CD14-positive monocyte (primary cell): ENCODE results near the gene ADAMTS17. TPM values are rescaled to one million over a fixed set of nuclear protein-coding genes. Genes with fewer than 3 reads are reported as not detected.

ENCODE experiments used
- DNase-seq, 3 donors: peaks; one replicate each; pipeline ENCODE4 v3.0.0-alpha.2; 2011 to 2022
- H2AFZ ChIP-seq: 2 replicates; pipeline ENCODE4 v1.6.0; 2012; ENCODE audit warnings: mild to moderate bottlenecking, low read depth, low read length, inconsistent platforms; ENCODE audit not compliant: insufficient read depth, poor library complexity, severe bottlenecking
- H3K27ac ChIP-seq, 2 donors: 1 replicate in 1 of 2; 2 replicates in 1 of 2; pipeline ENCODE4 v1.5.1; 2012 to 2013; ENCODE audit warnings: low read length in 2 of 2, control low read depth in 1 of 2, inconsistent platforms in 1 of 2, low read depth in 1 of 2, mild to moderate bottlenecking in 1 of 2
- H3K27me3 ChIP-seq, 2 donors: one replicate each; pipeline versions ENCODE4 v1.6.0 to v1.6.1; 2011 to 2013; ENCODE audit warnings: low read length in 2 of 2; ENCODE audit not compliant: control insufficient read depth in 2 of 2, insufficient read depth in 2 of 2
- H3K36me3 ChIP-seq, 2 donors: replicated peaks in 1 of 2; 1 replicate in 1 of 2; 2 replicates in 1 of 2; pipeline versions ENCODE4 v1.5.1 to v1.6.1; 2012 to 2013; ENCODE audit warnings: low read length in 2 of 2, control low read depth in 1 of 2, inconsistent platforms in 1 of 2, mild to moderate bottlenecking in 1 of 2; ENCODE audit not compliant: insufficient read depth in 2 of 2, control insufficient read depth in 1 of 2
- H3K4me1 ChIP-seq, 2 donors: 1 replicate in 1 of 2; 2 replicates in 1 of 2; pipeline versions ENCODE4 v1.5.1 to v1.6.1; 2012 to 2013; ENCODE audit warnings: low read length in 2 of 2, control low read depth in 1 of 2, inconsistent platforms in 1 of 2, mild to moderate bottlenecking in 1 of 2, moderate library complexity in 1 of 2; ENCODE audit not compliant: insufficient read depth in 2 of 2, control insufficient read depth in 1 of 2
- H3K4me2 ChIP-seq: replicated peaks from 2 replicates; pipeline ENCODE3; 2012; ENCODE audit warnings: low read length, moderate library complexity, mild to moderate bottlenecking; ENCODE audit not compliant: poor library complexity, severe bottlenecking; ENCODE audit errors: extremely low read depth
- H3K4me3 ChIP-seq, 3 experiments: fragments of 200-600 bp in 1 of 3; sonication (generic) in 1 of 3; replicated peaks in 1 of 3; 1 replicate in 2 of 3; 2 replicates in 1 of 3; pipeline ENCODE4 v1.5.1; 2011 to 2013; ENCODE audit warnings: low read length in 3 of 3, mild to moderate bottlenecking in 3 of 3, control low read depth in 2 of 3, low read depth in 2 of 3, inconsistent platforms in 1 of 3, moderate library complexity in 1 of 3
- H3K79me2 ChIP-seq: 2 replicates; pipeline ENCODE4 v1.6.0; 2012; ENCODE audit warnings: mild to moderate bottlenecking, control low read depth, inconsistent platforms, low read length, moderate library complexity; ENCODE audit not compliant: insufficient read depth
- H3K9ac ChIP-seq: 2 replicates; pipeline ENCODE4 v1.6.0; 2017; ENCODE audit warnings: low read length, mild to moderate bottlenecking; ENCODE audit not compliant: insufficient read depth, poor library complexity, severe bottlenecking
- H3K9me3 ChIP-seq, 2 donors: replicated peaks in 1 of 2; 1 replicate in 1 of 2; 2 replicates in 1 of 2; pipeline versions ENCODE4 v1.5.1 to v1.6.1; 2012 to 2013; ENCODE audit warnings: low read length in 2 of 2, control low read depth in 1 of 2; ENCODE audit not compliant: control insufficient read depth in 1 of 2, insufficient read depth in 1 of 2
- H4K20me1 ChIP-seq: 2 replicates; pipeline ENCODE4 v1.6.0; 2012; ENCODE audit warnings: mild to moderate bottlenecking, low read length, control low read depth, moderate library complexity; ENCODE audit not compliant: insufficient read depth
- H3K27ac Mint-ChIP-seq, 7 donors: one replicate each; pipeline ENCODE4 v1.8.0; 2020; ENCODE audit warnings: mild to moderate bottlenecking in 7 of 7, mixed read lengths in 7 of 7, moderate library complexity in 6 of 7, inconsistent platforms in 2 of 7
- H3K27me3 Mint-ChIP-seq, 3 donors: one replicate each; pipeline ENCODE4 v1.8.0; 2021 to 2022; ENCODE audit warnings: low read depth in 3 of 3, mild to moderate bottlenecking in 3 of 3, mixed read lengths in 3 of 3, moderate library complexity in 3 of 3, inconsistent platforms in 1 of 3
- H3K36me3 Mint-ChIP-seq, 2 donors: one replicate each; pipeline ENCODE4 v1.8.0; 2020; ENCODE audit warnings: mixed read lengths in 2 of 2, inconsistent platforms in 1 of 2, mild to moderate bottlenecking in 1 of 2
- H3K4me1 Mint-ChIP-seq: one replicate; pipeline ENCODE4 v1.8.0; 2020; ENCODE audit warnings: mild to moderate bottlenecking, mixed read lengths
- H3K4me3 Mint-ChIP-seq, 2 donors: one replicate each; pipeline ENCODE4 v1.8.0; 2020; ENCODE audit warnings: mild to moderate bottlenecking in 2 of 2, mixed read lengths in 2 of 2, moderate library complexity in 1 of 2
- H3K9me3 Mint-ChIP-seq, 7 donors: one replicate each; pipeline ENCODE4 v1.8.0; 2020 to 2022; ENCODE audit warnings: mixed read lengths in 7 of 7, mild to moderate bottlenecking in 6 of 7, moderate library complexity in 6 of 7, inconsistent platforms in 2 of 7
- CTCF ChIP-seq: fragments of 200-600 bp; IDR thresholded peaks from one replicate; pipeline ENCODE4 v1.8.0; 2022; ENCODE audit warnings: antibody characterized with exemption, mild to moderate bottlenecking
- WGBS: methylation state at CpG from one replicate; pipeline ENCODE4 v1.1.5; 2013; ENCODE audit warnings: missing lambda C conversion rate; ENCODE audit not compliant: insufficient coverage; 5-methylcytosine and 5-hydroxymethylcytosine counted together
- intact Hi-C, 2 donors: fragments of 100-400 bp; cut with micrococcal nuclease; formaldehyde crosslinking; loops; one replicate each; pipeline versions ENCODE4 v1.15.0 to v1.15.1; 2023
- polyA plus RNA-seq, 3 donors: library from polyadenylated mRNA; depleted of rRNA in 1 of 3; unstranded in 2 of 3; stranded (reverse) in 1 of 3; fragments of 300-500 nt in 2 of 3; fragments of >200 nt in 1 of 3; fragmentation: Illumina TruSeq in 2 of 3; gene quantifications; 1 replicate in 2 of 3; 2 replicates in 1 of 3; pipeline ENCODE4 v1.2.3, GENCODE V29; 2012 to 2021

The ADAMTS17 gene
- polyA plus RNA-seq, 3 donors = 0.03 to 0.25 TPM; not detected in 1

GRCh38 chr15:100334456-100334855 is 7.3 kb downstream of the ADAMTS17 start:
- Histone ChIP-seq H3K4me2 (no peak overlapping the region), H3K27me3 (peaks cover 10 to 42% of the 10 kb centered on the region in 2 donors), H3K9me3 (no peaks in the 10 kb centered on the region), H3K4me1 (no peaks in the 10 kb centered on the region), H3K9ac (no peak overlapping the region), H4K20me1 (no peaks in the 10 kb centered on the region), H3K36me3 (no peaks in the 10 kb centered on the region), H2AFZ (no peak overlapping the region), H3K79me2 (no peaks in the 10 kb centered on the region), H3K27ac (no peak overlapping the region), H3K4me3 (no peak overlapping the region)
- H3K36me3 Mint-ChIP-seq = no peaks in the 10 kb centered on the region
- 83% methylated on average over 10 of the region's 19 CpGs for WGBS
- peaks cover 32 to 74% (median 50%) of the 10 kb centered on the region in 3 donors for H3K27me3 Mint-ChIP-seq
- H3K4me3 Mint-ChIP-seq = no peak overlapping the region
- peaks cover 2% of the 10 kb centered on the region for H3K4me1 Mint-ChIP-seq
- intact Hi-C loops = no loop called here
- no peak for TF ChIP-seq CTCF
- H3K27ac Mint-ChIP-seq = peak overlapping the region in 1 of 7 donors; percentile 47
- no peak for DNase-seq
- no peaks in the 10 kb centered on the region for H3K9me3 Mint-ChIP-seq

- no peak for DNase-seq
- Histone ChIP-seq H3K4me3 (no peak overlapping the region), H3K9me3 (no peaks in the 10 kb centered on the region), H3K27me3 (peaks cover 8 to 39% of the 10 kb centered on the region in 2 donors), H2AFZ (no peak overlapping the region), H3K79me2 (no peaks in the 10 kb centered on the region), H3K4me1 (no peaks in the 10 kb centered on the region), H3K4me2 (no peak overlapping the region), H3K27ac (no peak overlapping the region), H3K9ac (no peak overlapping the region), H4K20me1 (no peaks in the 10 kb centered on the region), H3K36me3 (no peaks in the 10 kb centered on the region)
- H3K27ac Mint-ChIP-seq = no peak overlapping the region
- peaks cover 27 to 72% (median 48%) of the 10 kb centered on the region in 3 donors for H3K27me3 Mint-ChIP-seq
- H3K4me1 Mint-ChIP-seq = no peaks in the 10 kb centered on the region
- intact Hi-C loops = no loop called here
- no peaks in the 10 kb centered on the region for H3K9me3 Mint-ChIP-seq
- H3K36me3 Mint-ChIP-seq = no peaks in the 10 kb centered on the region
- WGBS = 20% methylated on average over 6 of the region's 8 CpGs
- H3K4me3 Mint-ChIP-seq = no peak overlapping the region
- TF ChIP-seq CTCF = no peak
Observed at GRCh38 chr15:100334015-100334414, 7.8 kb downstream of the ADAMTS17 start.
